Measurements from ENCODE around the gene TPGS2.
"Not testable (repeated sequence)": the region's sequence is repeated elsewhere in the genome, so short reads cannot be mapped to it uniquely, and the experiment has no call there.

TPGS2 gene

GRCh38 chr18:36821681-36822080 is 7.1 kb downstream of the TPGS2 start:
- DNase-seq (ENCODE audit: low read depth) = no peak

- no peak for DNase-seq (ENCODE audit: low read depth)
Measured at GRCh38 chr18:36819621-36820020, 9.2 kb downstream of the TPGS2 start.

GRCh38 chr18:36818652-36819051 is 10.2 kb downstream of the TPGS2 start:
- DNase-seq (ENCODE audit: low read depth) = no peak

GRCh38 chr18:36817039-36817438 is 11.8 kb downstream of the TPGS2 start:
- no peak for DNase-seq (ENCODE audit: low read depth)

GRCh38 chr18:36816096-36816495 is 12.7 kb downstream of the TPGS2 start:
- not testable (repeated sequence) for DNase-seq (ENCODE audit: low read depth)

- DNase-seq (ENCODE audit: low read depth) = no peak
Measured at GRCh38 chr18:36814994-36815393, 13.8 kb downstream of the TPGS2 start.

GRCh38 chr18:36813824-36814223 is 15.0 kb downstream of the TPGS2 start:
- no peak for DNase-seq (ENCODE audit: low read depth)

- DNase-seq (ENCODE audit: low read depth) = no peak
Measured at GRCh38 chr18:36813101-36813775, 15.6 kb downstream of the TPGS2 start.

- DNase-seq (ENCODE audit: low read depth) = no peak
Measured at GRCh38 chr18:36812678-36813077, 16.1 kb downstream of the TPGS2 start.

GRCh38 chr18:36811955-36812354 is 16.8 kb downstream of the TPGS2 start:
- no peak for DNase-seq (ENCODE audit: low read depth)

- no peak for DNase-seq (ENCODE audit: low read depth)
Measured at GRCh38 chr18:36811430-36811829, 17.4 kb downstream of the TPGS2 start.

GRCh38 chr18:36809590-36810381 is 19.0 kb downstream of the TPGS2 start:
- no peak for DNase-seq (ENCODE audit: low read depth)

GRCh38 chr18:36808681-36809080 is 20.1 kb downstream of the TPGS2 start:
- DNase-seq (ENCODE audit: low read depth) = no peak

- no peak for DNase-seq (ENCODE audit: low read depth)
Measured at GRCh38 chr18:36805105-36805504, 23.7 kb downstream of the TPGS2 start.

GRCh38 chr18:36798738-36799473 is 29.9 kb downstream of the TPGS2 start:
- DNase-seq (ENCODE audit: low read depth) = no peak

- no peak for DNase-seq (ENCODE audit: low read depth)
Measured at GRCh38 chr18:36792634-36793283, 36.0 kb downstream of the TPGS2 start.

GRCh38 chr18:36786686-36787085 is 42.1 kb downstream of the TPGS2 start:
- DNase-seq (ENCODE audit: low read depth) = no peak

- no peak for DNase-seq (ENCODE audit: low read depth)
Measured at GRCh38 chr18:36783792-36784191, 45.0 kb downstream of the TPGS2 start.

- no peak for DNase-seq (ENCODE audit: low read depth)
Measured at GRCh38 chr18:36782710-36783109, 46.1 kb downstream of the TPGS2 start.

- no peak for DNase-seq (ENCODE audit: low read depth)
Measured at GRCh38 chr18:36780748-36781147, 48.1 kb downstream of the TPGS2 start.

- DNase-seq (ENCODE audit: low read depth) = no peak
Measured at GRCh38 chr18:36777566-36777965, 51.2 kb downstream of the TPGS2 start.

- no peak for DNase-seq (ENCODE audit: low read depth)
Measured at GRCh38 chr18:36776650-36777049, 52.2 kb downstream of the TPGS2 start.
